ENCODE measurements around the gene LGALS12. TPM values are rescaled to one million over a fixed set of nuclear protein-coding genes. Genes with fewer than 3 reads are reported as not detected.

Gene LGALS12
- total and polyA plus RNA-seq, 10 of the 15 experiments (the other 5 are each of a cell fraction or from before 2014, with no cell fraction given): not detected

DNA sequence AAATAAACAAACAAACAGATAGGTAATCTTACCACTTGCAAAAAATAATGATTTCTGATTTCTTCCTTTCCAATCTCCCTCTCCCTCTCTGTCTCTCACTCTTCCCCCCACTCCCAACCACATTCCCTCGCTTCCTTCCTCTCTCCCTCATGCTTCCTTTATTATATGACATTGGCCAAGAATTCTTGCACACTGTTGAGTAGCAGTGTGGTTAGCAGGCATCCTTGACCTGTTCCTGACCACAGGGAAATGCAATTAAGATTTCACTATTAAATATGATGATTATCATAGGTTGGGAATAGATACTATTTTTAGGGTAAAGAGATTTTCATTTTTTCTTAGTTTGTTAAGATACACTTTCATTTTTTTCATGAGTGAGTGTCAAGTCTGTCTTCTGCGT is 16.0 kb downstream of the LGALS12 start:
- DNase-seq (ENCODE audit: low read depth, low spot score) (no peak), ATAC-seq (no peak), FAIRE-seq (no peak)
- ChIA-PET SMC1A (ENCODE audit: uncharacterized antibody, unreplicated experiment) (interaction anchor here (0.9 to 1.1 kb wide), 2 partner anchors 43 to 216 kb away, joined by 3 read pairs; no protein-coding TSS in a partner anchor), POLR2A (interaction anchor here (1.2 kb wide), 1 partner anchor 16 kb away, joined by 3 read pairs; the partner anchor contains the start of gene LGALS12), RAD21 (ENCODE audit: unreplicated experiment) (no interaction called here), CTCF (interaction anchor here (0.9 kb wide), 1 partner anchor 42 kb away, joined by 5 read pairs; no protein-coding TSS in a partner anchor)
- no peaks in the 10 kb centered on the region for H3K4me1 ChIP-seq (ENCODE audit: control insufficient read depth, insufficient read depth, low read length)
- intact Hi-C loops (cut with micrococcal nuclease; ENCODE audit: unreplicated experiment): no loop called here
- no peak overlapping the region for H3K9ac ChIP-seq (ENCODE audit: control insufficient read depth, insufficient read depth, low read length)
- no peak overlapping the region for H3K4me3 ChIP-seq
- no TSS peak for BruUV-seq (replicated peaks)
- H3K27me3 ChIP-seq (replicated peaks in 1 of 2; ENCODE audit: control insufficient read depth in 2 of 2, insufficient read depth in 2 of 2, low read length in 1 of 2): no peaks in the 10 kb centered on the region
- no peaks in the 10 kb centered on the region for H3K79me2 ChIP-seq (ENCODE audit: control insufficient read depth, insufficient read depth, low read length)
- WGBS (ENCODE audit: insufficient coverage, insufficient replicate concordance, low lambda C conversion rate, missing lambda C conversion rate): 38% methylated on average over 2 of the region's 2 CpGs
- no peaks in the 10 kb centered on the region for H3K36me3 ChIP-seq (ENCODE audit: control insufficient read depth in 2 of 2, insufficient read depth in 2 of 2, low read length in 1 of 2)
- peaks cover 2% of the 10 kb centered on the region; the same call in 2 of the 3 replicates for H3K9me3 ChIP-seq (replicated peaks; ENCODE audit: control insufficient read depth, insufficient read depth, low read length)
- in situ Hi-C loops (cut with MboI): no loop called here
- no peaks in the 10 kb centered on the region for H4K20me1 ChIP-seq (ENCODE audit: control insufficient read depth, insufficient read depth)
- no peak overlapping the region for H3K4me2 ChIP-seq (ENCODE audit: control insufficient read depth, insufficient read depth)
- H2AFZ ChIP-seq (ENCODE audit: control insufficient read depth, low read depth, low read length): no peak overlapping the region
- H3K27ac ChIP-seq (ENCODE audit: control insufficient read depth, insufficient read depth): no peak overlapping the region
- TF ChIP-seq SRF (IDR thresholded peaks at IDR 0.05; ENCODE audit: low read depth in 2 of 2, low read length in 2 of 2): no peak
- TF ChIP-seq ETV6 (conservative IDR thresholded peaks at IDR 0.05 in 1 of 2, IDR thresholded peaks at IDR 0.05 in 1 of 2; ENCODE audit: borderline replicate concordance in 1 of 2, low read depth in 1 of 2): no peak
- no peak for TF ChIP-seq NR2C2 (IDR thresholded peaks at IDR 0.05; ENCODE audit: borderline replicate concordance, control insufficient read depth, insufficient read length, low read depth)
- TF ChIP-seq ZZZ3 (IDR thresholded peaks at IDR 0.05; ENCODE audit: control insufficient read depth, insufficient read length, low read depth): no peak
- TF ChIP-seq, protein P1, sequence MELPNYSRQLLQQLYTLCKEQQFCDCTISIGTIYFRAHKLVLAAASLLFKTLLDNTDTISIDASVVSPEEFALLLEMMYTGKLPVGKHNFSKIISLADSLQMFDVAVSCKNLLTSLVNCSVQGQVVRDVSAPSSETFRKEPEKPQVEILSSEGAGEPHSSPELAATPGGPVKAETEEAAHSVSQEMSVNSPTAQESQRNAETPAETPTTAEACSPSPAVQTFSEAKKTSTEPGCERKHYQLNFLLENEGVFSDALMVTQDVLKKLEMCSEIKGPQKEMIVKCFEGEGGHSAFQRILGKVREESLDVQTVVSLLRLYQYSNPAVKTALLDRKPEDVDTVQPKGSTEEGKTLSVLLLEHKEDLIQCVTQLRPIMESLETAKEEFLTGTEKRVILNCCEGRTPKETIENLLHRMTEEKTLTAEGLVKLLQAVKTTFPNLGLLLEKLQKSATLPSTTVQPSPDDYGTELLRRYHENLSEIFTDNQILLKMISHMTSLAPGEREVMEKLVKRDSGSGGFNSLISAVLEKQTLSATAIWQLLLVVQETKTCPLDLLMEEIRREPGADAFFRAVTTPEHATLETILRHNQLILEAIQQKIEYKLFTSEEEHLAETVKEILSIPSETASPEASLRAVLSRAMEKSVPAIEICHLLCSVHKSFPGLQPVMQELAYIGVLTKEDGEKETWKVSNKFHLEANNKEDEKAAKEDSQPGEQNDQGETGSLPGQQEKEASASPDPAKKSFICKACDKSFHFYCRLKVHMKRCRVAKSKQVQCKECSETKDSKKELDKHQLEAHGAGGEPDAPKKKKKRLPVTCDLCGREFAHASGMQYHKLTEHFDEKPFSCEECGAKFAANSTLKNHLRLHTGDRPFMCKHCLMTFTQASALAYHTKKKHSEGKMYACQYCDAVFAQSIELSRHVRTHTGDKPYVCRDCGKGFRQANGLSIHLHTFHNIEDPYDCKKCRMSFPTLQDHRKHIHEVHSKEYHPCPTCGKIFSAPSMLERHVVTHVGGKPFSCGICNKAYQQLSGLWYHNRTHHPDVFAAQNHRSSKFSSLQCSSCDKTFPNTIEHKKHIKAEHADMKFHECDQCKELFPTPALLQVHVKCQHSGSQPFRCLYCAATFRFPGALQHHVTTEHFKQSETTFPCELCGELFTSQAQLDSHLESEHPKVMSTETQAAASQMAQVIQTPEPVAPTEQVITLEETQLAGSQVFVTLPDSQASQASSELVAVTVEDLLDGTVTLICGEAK (IDR thresholded peaks at IDR 0.05; ENCODE audit: borderline replicate concordance): no peak
- no peak for TF ChIP-seq RELA (IDR thresholded peaks at IDR 0.05; ENCODE audit: borderline replicate concordance, partially characterized antibody)
- TF ChIP-seq PML (IDR thresholded peaks at IDR 0.05; ENCODE audit: low read length): no peak
- TF ChIP-seq DPF2 (IDR thresholded peaks at IDR 0.05): no peak
- no peak for TF ChIP-seq MEF2B (IDR thresholded peaks at IDR 0.05; ENCODE audit: partially characterized antibody, poor library complexity, severe bottlenecking)
- TF ChIP-seq, protein P2, sequence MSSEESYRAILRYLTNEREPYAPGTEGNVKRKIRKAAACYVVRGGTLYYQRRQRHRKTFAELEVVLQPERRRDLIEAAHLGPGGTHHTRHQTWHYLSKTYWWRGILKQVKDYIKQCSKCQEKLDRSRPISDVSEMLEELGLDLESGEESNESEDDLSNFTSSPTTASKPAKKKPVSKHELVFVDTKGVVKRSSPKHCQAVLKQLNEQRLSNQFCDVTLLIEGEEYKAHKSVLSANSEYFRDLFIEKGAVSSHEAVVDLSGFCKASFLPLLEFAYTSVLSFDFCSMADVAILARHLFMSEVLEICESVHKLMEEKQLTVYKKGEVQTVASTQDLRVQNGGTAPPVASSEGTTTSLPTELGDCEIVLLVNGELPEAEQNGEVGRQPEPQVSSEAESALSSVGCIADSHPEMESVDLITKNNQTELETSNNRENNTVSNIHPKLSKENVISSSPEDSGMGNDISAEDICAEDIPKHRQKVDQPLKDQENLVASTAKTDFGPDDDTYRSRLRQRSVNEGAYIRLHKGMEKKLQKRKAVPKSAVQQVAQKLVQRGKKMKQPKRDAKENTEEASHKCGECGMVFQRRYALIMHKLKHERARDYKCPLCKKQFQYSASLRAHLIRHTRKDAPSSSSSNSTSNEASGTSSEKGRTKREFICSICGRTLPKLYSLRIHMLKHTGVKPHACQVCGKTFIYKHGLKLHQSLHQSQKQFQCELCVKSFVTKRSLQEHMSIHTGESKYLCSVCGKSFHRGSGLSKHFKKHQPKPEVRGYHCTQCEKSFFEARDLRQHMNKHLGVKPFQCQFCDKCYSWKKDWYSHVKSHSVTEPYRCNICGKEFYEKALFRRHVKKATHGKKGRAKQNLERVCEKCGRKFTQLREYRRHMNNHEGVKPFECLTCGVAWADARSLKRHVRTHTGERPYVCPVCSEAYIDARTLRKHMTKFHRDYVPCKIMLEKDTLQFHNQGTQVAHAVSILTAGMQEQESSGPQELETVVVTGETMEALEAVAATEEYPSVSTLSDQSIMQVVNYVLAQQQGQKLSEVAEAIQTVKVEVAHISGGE (CRISPR knock-in tag; IDR thresholded peaks at IDR 0.05): no peak
- TF ChIP-seq TCF7 (IDR thresholded peaks at IDR 0.05; ENCODE audit: borderline replicate concordance): no peak
- TF ChIP-seq, protein P3, sequence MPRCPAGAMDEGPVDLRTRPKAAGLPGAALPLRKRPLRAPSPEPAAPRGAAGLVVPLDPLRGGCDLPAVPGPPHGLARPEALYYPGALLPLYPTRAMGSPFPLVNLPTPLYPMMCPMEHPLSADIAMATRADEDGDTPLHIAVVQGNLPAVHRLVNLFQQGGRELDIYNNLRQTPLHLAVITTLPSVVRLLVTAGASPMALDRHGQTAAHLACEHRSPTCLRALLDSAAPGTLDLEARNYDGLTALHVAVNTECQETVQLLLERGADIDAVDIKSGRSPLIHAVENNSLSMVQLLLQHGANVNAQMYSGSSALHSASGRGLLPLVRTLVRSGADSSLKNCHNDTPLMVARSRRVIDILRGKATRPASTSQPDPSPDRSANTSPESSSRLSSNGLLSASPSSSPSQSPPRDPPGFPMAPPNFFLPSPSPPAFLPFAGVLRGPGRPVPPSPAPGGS (IDR thresholded peaks at IDR 0.05; ENCODE audit: borderline replicate concordance, insufficient read depth, low read depth, low read length, poor library complexity, severe bottlenecking): no peak
- TF ChIP-seq BCL11A (IDR thresholded peaks at IDR 0.05; ENCODE audit: low read depth, low read length): no peak
- no peak for TF ChIP-seq EGR1 (IDR thresholded peaks at IDR 0.05; ENCODE audit: borderline replicate concordance in 1 of 2, low read depth in 2 of 2, low read length in 2 of 2)
- no peak for TF ChIP-seq POLR2A (IDR thresholded peaks at IDR 0.05; ENCODE audit: low read depth, low read length)

Data from GM12878 (cell line).